GM12872 (cell line): Measurements from ENCODE around the gene YDJC.

Experiments
- CTCF ChIP-seq: IDR thresholded peaks from 3 replicates; pipeline ENCODE4 v1.5.1; 2011; ENCODE audit warnings: low read depth, mild to moderate bottlenecking, low read length, moderate library complexity; ENCODE audit not compliant: insufficient read depth

Gene YDJC

GRCh38 chr22:21590809-21591641, 38.8 kb downstream of the YDJC start:
- no peak for TF ChIP-seq CTCF

GRCh38 chr22:21589396-21589795, 40.4 kb downstream of the YDJC start:
- TF ChIP-seq CTCF, result no peak

GRCh38 chr22:21587803-21588611, 41.8 kb downstream of the YDJC start:
- TF ChIP-seq CTCF, result no peak

- TF ChIP-seq CTCF, result no peak
These were observed 44.4 kb downstream of the YDJC start for GRCh38 chr22:21585389-21585788.

GRCh38 chr22:21582801-21583740, 46.8 kb downstream of the YDJC start:
- no peak for TF ChIP-seq CTCF

GRCh38 chr22:21579474-21579851, 50.4 kb downstream of the YDJC start:
- no peak for TF ChIP-seq CTCF
